HG03575 (cell line): Measurements from ENCODE around the gene CTNNA3.

Experiments
- ATAC-seq: cut with Tn5 transposase; IDR thresholded peaks from one replicate; pipeline ENCODE4 v1.9.1; 2021; ENCODE audit not compliant: unreplicated experiment, insufficient number of reproducible peaks, low FRiP score; ENCODE audit errors: extremely low read depth

Gene CTNNA3

DNA sequence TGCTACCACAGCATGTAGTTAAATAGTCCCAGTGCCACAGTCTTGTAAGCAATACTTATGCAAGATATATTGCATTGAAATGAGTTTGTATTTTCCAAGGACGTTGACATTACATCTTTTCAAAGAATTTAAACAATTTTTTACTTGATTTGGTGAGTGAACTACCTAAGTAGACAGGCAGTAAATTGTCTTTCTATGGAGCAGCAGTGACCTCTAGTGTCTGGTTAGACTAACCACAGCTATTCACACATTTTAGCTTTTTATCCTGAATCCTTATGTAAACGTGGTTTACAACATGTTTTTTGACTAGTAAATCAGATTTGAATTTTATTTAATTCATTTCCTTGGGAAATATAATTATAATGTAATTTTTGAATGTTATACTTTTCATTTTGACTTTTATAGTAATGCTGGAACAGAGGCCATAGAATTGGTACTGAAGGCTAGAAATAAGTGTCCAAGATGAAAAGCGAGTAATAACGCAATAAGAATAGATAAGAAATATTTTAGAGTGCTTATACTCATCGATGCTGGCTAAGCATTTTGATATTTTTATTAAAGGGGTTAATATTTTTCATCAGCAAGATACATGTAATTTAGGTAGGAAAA, 764.6 kb downstream of the CTNNA3 start:
- ATAC-seq, result no peak

DNA sequence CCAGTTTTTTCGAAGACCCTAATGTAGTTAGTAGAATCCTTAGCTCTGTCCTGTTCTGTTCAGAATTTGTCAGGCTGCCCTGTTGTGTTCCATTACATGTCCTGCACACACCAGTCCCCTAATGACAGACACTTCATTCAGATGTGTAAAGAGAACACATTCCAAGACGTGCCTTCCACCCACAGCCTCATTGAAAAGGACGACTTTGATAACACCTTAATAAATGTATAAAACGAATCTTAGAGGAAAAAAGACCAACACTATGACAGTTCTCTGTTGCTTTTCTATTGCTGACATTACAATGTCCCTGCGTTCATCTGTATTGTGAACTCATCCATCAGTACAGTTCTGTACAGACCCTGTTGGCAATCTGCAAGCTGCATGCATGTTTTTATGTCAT, 766.6 kb downstream of the CTNNA3 start:
- no peak for ATAC-seq

DNA sequence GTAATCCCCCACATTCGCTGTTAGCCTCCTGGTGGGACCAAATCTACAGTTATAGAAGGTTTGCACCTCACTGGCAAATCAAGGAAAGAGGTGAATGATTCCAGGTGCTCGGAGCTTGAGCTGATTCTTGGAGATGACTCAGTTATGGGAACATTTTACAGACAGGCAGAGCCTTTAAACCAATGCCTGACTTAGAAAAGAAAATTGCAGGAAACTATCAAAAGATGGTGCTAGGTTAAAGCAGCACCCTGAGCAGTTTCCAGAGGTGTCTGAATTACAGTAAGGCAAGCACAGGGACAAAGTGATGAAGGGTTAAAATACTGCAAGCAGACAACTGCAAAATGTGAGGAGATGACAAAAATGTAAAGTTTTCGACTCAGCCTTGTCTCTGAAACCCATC, 767.2 kb downstream of the CTNNA3 start:
- ATAC-seq, result no peak

DNA sequence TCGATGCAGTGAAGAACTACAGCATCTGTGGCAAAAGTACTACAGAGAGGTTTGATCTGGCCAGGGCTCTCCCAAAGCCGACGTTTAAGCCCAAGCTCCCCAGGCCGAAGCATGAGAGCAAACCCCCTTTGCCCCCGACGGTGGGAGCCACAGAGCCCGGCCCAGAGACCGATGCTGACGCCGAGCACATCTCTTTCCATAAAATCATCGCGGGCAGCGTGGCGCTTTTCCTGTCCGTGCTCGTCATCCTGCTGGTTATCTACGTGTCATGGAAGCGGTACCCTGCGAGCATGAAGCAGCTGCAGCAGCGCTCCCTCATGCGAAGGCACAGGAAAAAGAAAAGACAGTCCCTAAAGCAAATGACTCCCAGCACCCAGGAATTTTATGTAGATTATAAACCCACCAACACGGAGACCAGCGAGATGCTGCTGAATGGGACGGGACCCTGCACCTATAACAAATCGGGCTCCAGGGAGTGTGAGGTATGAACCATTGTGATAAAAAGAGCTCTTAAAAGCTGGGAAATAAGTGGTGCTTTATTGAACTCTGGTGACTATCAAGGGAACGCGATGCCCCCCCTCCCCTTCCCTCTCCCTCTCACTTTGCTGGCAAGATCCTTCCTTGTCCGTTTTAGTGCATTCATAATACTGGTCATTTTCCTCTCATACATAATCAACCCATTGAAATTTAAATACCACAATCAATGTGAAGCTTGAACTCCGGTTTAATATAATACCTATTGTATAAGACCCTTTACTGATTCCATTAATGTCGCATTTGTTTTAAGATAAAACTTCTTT, 767.8 kb downstream of the CTNNA3 start:
- no peak for ATAC-seq

DNA sequence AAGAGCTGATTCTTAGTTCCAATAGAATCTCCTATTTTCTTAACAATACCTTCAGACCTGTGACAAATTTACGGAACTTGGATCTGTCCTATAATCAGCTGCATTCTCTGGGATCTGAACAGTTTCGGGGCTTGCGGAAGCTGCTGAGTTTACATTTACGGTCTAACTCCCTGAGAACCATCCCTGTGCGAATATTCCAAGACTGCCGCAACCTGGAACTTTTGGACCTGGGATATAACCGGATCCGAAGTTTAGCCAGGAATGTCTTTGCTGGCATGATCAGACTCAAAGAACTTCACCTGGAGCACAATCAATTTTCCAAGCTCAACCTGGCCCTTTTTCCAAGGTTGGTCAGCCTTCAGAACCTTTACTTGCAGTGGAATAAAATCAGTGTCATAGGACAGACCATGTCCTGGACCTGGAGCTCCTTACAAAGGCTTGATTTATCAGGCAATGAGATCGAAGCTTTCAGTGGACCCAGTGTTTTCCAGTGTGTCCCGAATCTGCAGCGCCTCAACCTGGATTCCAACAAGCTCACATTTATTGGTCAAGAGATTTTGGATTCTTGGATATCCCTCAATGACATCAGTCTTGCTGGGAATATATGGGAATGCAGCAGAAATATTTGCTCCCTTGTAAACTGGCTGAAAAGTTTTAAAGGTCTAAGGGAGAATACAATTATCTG, 768.6 kb downstream of the CTNNA3 start:
- no peak for ATAC-seq

DNA sequence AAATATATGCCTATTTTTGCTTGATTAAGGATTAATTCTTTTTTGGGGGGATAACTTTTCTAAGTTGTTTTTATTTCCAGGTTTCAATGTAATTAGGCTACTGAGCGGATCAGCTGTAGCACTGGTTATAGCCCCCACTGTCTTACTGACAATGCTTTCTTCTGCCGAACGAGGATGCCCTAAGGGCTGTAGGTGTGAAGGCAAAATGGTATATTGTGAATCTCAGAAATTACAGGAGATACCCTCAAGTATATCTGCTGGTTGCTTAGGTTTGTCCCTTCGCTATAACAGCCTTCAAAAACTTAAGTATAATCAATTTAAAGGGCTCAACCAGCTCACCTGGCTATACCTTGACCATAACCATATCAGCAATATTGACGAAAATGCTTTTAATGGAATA, 769.2 kb downstream of the CTNNA3 start:
- ATAC-seq, result no peak

DNA sequence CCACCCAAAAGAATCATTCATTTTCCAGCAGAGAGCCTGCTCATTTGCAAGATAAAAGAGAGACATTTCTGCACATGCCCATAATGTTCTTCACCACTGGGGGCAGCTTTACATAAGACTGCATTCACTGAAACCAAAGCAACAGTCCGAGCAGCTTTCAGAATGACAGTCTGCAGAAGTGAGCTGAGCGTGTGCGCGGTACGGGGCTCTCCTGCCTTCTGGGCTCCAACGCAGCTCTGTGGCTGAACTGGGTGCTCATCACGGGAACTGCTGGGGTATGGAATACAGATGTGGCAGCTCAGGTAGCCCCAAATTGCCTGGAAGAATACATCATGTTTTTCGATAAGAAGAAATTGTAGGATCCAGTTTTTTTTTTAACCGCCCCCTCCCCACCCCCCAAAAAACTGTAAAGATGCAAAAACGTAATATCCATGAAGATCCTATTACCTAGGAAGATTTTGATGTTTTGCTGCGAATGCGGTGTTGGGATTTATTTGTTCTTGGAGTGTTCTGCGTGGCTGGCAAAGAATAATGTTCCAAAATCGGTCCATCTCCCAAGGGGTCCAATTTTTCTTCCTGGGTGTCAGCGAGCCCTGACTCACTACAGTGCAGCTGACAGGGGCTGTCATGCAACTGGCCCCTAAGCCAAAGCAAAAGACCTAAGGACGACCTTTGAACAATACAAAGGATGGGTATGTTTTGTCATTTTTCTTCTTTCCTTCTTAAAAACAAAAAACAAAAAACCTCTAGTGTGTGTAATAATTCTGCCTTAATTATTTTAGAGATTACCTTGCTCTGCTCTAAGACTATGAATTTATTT, 769.9 kb downstream of the CTNNA3 start, which contains the start of gene LRRTM3:
LRRTM3 (plus strand) TSS at position 141 of the 820 bp plus-strand sequence.
- peak; percentile 99 for ATAC-seq

DNA sequence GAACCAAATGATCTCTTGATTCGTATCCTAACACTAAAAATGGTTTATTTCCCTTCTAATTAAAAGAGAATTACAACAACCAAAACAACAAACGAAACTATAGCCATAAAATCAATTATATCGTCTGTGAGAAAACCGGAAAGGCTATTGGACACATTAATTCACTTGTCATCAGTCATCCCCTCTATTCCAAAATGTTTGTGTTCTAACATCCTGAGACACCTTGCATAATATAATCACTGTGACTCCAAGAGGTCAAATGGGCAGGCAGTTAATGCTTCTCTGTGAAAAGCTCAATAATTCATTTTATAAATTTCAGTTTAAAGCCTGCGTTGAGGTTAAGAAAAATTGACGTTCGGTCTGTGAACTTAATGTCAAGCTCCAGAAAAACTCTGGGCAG, 770.6 kb downstream of the CTNNA3 start:
- ATAC-seq, result no peak

DNA sequence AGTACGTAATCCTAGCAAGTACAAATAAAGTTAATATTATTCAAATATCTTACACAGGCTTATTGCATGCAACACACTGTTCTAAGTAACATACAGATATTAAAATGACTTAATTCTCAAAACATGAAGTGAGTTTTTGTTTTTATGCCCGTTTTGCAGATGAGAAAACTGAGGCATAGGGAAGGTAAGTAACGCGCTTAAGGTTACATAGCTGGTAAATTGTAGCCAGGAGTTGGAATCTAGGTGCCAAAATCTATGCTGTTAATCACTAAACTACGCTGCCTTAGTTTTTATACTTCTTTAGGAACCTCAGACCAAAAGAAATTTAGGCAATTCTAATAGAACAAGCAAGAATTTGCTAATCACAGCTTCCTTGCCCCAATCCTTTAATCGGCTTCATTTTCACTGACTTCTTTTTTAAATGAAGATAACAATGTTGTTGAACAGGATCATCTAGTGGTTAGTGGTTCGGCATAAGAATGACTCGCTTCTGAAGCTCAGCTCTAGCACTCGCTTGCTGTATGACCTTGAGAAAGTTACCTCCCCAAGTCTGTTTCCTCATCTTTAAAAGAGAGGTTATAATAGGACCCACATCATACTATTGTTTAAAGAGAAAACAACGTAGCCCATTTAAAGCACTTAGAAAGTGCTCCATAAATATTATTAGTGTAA, 771.2 kb downstream of the CTNNA3 start:
- no peak for ATAC-seq

DNA sequence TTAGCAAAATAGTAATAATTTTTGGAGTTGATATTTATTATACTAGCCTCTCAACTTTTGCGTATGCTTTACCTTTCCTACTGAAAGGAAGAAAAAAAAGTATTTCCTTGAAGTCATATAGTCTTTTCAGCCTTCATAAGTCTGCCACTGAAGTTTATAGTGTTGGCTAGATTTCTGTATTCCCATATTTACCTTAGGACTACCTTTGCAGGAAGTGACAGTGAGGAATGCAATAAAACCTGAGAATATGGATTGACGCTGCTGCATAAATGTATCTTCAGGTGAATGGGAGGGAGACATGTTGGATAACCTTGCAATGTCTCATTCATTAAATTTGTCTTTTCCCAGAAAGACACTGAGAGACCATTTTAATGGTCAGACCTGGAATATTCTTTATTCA, 776.7 kb downstream of the CTNNA3 start:
- no peak for ATAC-seq

DNA sequence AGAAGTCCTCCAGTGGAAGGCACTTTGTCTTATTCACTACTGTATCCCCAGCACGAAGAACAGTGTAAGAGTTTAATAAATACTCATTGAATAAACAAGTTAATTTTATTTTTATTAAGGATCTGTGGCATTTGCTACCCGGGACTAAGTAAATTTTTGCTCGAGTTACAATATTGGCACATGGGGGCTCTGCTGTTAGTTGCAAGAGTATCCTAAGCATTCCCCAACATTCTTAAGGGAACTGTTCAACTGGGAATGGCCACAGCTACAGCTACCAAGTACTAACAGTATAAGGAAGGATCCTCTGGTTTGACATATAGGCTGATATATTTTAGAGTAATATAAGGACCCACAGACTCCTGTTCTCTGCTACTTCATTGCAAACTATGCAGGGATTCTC, 778.9 kb downstream of the CTNNA3 start:
- ATAC-seq, result no peak

DNA sequence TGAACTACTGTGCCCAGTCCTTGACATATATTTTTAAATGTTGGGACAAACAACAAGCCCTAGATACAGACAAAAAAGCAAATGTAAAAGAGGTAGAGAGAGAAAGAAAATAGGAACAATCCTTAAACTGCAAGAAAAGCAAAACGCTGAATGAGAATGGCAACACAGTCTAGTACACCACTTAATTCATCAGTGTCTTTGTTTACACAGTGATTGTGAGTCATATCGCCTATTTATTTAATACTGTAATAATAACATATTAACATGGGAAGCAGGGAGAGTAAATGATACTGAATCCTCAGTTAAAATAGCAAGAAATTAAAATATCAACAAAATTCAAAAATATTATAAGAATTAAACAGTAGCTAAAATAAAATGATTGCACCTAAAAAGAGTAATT, 780.0 kb downstream of the CTNNA3 start:
- ATAC-seq, result no peak

DNA sequence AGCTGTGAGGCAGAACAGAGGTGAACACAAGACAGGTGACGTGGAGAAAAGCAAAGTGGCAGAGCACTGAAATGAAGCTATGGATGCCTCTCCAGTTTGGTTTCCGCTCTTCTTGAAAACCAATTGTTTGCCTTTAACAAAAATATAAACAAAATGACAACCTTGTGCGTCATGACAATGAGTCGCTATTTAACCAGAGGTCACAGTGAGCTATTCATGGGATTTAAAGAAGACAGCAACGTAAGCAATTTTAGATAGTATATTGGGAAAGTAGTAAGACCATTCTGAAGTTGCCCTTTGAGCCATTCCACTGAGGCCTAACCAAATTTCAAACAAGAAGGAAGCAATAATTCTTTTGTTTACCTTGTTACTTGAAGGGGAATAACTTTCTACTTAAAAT, 785.3 kb downstream of the CTNNA3 start:
- no peak for ATAC-seq

DNA sequence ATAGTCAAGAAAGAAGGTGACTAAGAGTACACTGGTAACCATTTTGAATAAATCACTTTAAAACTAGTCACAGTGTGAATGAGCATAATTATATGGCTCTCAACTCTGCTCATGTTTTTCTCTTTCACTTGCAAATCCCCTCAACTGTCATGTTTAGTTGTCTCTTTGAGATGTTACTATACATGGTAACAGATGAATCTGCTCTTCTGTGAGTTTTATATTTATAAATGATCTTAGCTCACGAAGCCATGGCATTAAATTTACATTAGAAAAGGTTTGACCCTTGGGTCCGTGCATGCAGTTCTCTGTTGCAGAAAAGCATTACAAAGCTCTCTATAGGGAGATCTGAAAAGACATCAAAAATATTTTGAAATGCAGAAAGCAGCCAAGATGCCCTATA, 803.1 kb downstream of the CTNNA3 start:
- no peak for ATAC-seq

DNA sequence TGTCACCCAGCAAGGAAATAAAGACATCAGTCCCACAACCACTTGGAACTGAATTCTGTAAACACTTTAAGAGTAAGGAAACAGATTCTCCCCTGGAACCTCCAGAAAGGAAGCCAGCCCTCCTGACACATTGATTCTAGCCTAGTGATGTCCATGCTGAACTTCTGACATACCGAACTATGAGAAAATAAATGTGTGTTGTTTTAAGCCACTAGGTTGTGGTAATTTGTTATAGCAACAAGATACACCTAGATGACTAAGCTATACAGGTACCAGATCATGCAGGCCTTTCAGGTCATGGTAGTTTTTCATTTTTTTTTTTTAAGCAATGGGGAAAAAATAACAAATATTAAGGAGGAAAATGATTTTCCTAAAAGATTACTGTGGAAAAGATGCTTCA, 807.8 kb downstream of the CTNNA3 start:
- ATAC-seq, result no peak

DNA sequence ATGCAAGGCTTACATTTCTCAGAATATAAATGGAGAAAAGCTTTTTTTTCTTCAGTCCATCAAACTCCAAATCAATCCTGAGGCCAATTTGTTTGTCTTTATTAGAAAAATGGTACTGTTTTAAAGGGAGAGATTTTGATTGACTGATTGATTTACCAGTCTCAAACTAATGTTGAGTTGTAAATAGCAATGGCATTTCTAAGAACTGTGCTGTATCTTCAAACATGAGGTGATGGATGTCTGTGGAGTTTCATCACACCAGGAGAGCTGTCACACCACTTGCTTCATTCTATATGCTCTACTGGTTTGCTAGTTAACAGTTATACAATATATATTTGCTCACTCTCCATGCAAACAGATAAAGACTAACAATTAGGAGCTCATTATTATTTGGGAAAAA, 809.1 kb downstream of the CTNNA3 start:
- ATAC-seq, result no peak

DNA sequence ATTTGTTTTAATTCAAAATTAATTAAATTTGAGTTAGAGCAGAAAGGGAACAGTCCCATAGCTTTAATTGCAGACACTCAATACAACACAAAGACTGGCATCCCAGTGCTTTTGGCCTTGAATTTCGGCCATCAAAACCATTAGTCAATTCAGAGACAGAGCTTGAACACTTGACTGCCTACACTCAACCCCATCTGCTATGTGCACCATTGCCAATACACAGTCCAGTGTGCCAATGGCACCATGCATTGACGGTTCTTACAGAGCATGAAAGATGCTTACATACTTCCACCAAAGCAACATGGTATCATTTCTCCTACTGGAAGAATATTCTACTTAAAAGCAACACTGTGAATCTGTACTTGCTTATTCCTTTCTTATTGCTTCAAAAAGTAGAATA, 813.7 kb downstream of the CTNNA3 start:
- no peak for ATAC-seq

DNA sequence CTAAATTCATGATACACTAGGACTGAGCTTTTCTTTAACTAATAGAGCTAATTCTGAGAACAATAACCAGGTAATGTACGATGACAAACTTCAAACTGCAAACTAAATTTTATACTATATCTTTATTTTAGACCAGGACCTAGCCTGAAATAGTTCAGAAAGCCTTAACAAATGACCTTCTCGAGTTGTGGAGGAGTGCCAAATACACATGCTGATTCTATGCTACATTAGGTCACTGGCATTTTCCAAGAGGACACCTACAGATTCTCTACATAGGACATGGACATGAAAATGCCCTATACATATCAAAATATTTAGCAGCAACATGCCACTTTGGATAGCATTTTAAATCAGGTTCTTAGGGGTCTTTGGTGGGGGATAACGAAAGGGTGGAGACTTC, 814.2 kb downstream of the CTNNA3 start:
- no peak for ATAC-seq

DNA sequence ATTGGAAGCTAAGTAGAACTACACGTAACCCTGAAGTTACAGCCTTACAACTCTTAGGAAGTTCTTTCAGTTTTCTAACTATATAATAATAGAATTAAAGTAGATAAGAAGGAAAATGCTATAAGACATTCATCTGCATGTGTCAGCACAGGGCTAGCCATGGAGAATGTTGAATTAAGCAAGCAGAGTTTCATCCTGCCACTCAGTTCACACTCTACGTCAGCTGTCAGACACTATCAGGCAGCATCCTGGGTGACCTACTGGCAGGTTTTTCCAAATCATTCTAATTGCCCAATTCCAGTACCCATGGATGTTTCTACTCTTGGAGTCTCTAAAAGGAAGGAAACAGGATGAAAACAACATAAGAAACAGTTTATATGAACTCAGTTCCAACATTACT, 815.2 kb downstream of the CTNNA3 start:
- ATAC-seq, result no peak
